ENCODE measurements around the gene MYO1D. TPM values are rescaled to one million over a fixed set of nuclear protein-coding genes. Genes with fewer than 3 reads are reported as not detected.
A peak's percentile ranks its signal among the peaks of the same experiment; 100 is the strongest.

MYO1D gene
- total RNA-seq, 1 experiment from 2014 or later: 57.2 TPM

- no peak for TF ChIP-seq CTCF (IDR thresholded peaks at IDR 0.05; ENCODE audit: unreplicated experiment)
- Mint-ChIP-seq H3K9me3 (ENCODE audit: low read depth, unreplicated experiment) (no peaks in the 10 kb centered on the region), H3K4me1 (ENCODE audit: low read depth, unreplicated experiment) (peaks cover 20% of the 10 kb centered on the region), H3K27ac (ENCODE audit: unreplicated experiment) (peak overlapping the region; percentile 48), H3K27me3 (ENCODE audit: unreplicated experiment) (no peaks in the 10 kb centered on the region), H3K36me3 (ENCODE audit: insufficient read depth, unreplicated experiment) (peaks cover 64% of the 10 kb centered on the region), H3K4me3 (ENCODE audit: low read depth, unreplicated experiment) (peak overlapping the region; percentile 89)
- intact Hi-C loops (cut with micrococcal nuclease; ENCODE audit: unreplicated experiment): no loop called here
- BruUV-seq (replicated peaks): TSS peak; percentile 46
- CTCF ChIA-PET: interaction anchor here (0.6 to 3.5 kb wide), 3 partner anchors 18 to 54 kb away, joined by 3 to 22 read pairs (median 4); partner anchors contain the start of gene CDK5R1
- no peak for DNase-seq
Measured at GRCh38 chr17:32445497-32445896, 431.4 kb downstream of the MYO1D start.

- intact Hi-C loops (cut with micrococcal nuclease; ENCODE audit: unreplicated experiment): no loop called here
- TF ChIP-seq CTCF (IDR thresholded peaks at IDR 0.05; ENCODE audit: unreplicated experiment): no peak
Measured at GRCh38 chr17:32445074-32445415, 431.9 kb downstream of the MYO1D start.

GRCh38 chr17:32444301-32445073, 432.4 kb downstream of the MYO1D start, which contains the start of gene PSMD11:
Gene PSMD11, plus strand, starts transcription at chr17:32444510. Its CDS starts 14 bp downstream, at chr17:32444524.
- peaks cover 54% of the 10 kb centered on the region for H3K36me3 Mint-ChIP-seq (ENCODE audit: insufficient read depth, unreplicated experiment)
- peak within 1 kb of the TSS; percentile 89 for H3K4me3 Mint-ChIP-seq (ENCODE audit: low read depth, unreplicated experiment)
- H3K9me3 Mint-ChIP-seq (ENCODE audit: low read depth, unreplicated experiment): no peaks in the 10 kb centered on the region
- CTCF ChIA-PET: interaction anchor here (0.6 to 3.5 kb wide), 11 partner anchors 11 to 157 kb away, joined by 3 to 22 read pairs (median 4); partner anchors contain the start of gene CDK5R1
- peaks cover 20% of the 10 kb centered on the region for H3K4me1 Mint-ChIP-seq (ENCODE audit: low read depth, unreplicated experiment)
- TF ChIP-seq CTCF (IDR thresholded peaks at IDR 0.05; ENCODE audit: unreplicated experiment): peak; percentile 96
- BruUV-seq (replicated peaks): TSS peak; percentile 98
- intact Hi-C loops (cut with micrococcal nuclease; ENCODE audit: unreplicated experiment): no loop called here
- peak; percentile 99 for DNase-seq
- no peaks in the 10 kb centered on the region for H3K27me3 Mint-ChIP-seq (ENCODE audit: unreplicated experiment)
- peak within 1 kb of the TSS; percentile 48 for H3K27ac Mint-ChIP-seq (ENCODE audit: unreplicated experiment)

More at GRCh38 chr17:32445074-32445415, 431.9 kb downstream of the MYO1D start:
- Mint-ChIP-seq H3K36me3 (ENCODE audit: insufficient read depth, unreplicated experiment) (peaks cover 59% of the 10 kb centered on the region), H3K4me1 (ENCODE audit: low read depth, unreplicated experiment) (peaks cover 20% of the 10 kb centered on the region), H3K4me3 (ENCODE audit: low read depth, unreplicated experiment) (peak overlapping the region; percentile 89), H3K27ac (ENCODE audit: unreplicated experiment) (peak overlapping the region; percentile 48), H3K27me3 (ENCODE audit: unreplicated experiment) (no peaks in the 10 kb centered on the region), H3K9me3 (ENCODE audit: low read depth, unreplicated experiment) (no peaks in the 10 kb centered on the region)
- CTCF ChIA-PET: interaction anchor here (0.6 to 3.5 kb wide), 4 partner anchors 15 to 53 kb away, joined by 3 to 22 read pairs (median 4); partner anchors contain the start of gene CDK5R1
- BruUV-seq (replicated peaks): no TSS peak
- peak; percentile 44 for DNase-seq

GRCh38 chr17:32443827-32444300, 433.1 kb downstream of the MYO1D start:
- no peak for DNase-seq
- Mint-ChIP-seq H3K9me3 (ENCODE audit: low read depth, unreplicated experiment) (no peaks in the 10 kb centered on the region), H3K4me1 (ENCODE audit: low read depth, unreplicated experiment) (peaks cover 20% of the 10 kb centered on the region), H3K27me3 (ENCODE audit: unreplicated experiment) (no peaks in the 10 kb centered on the region), H3K4me3 (ENCODE audit: low read depth, unreplicated experiment) (peak overlapping the region; percentile 89), H3K27ac (ENCODE audit: unreplicated experiment) (peak overlapping the region; percentile 48), H3K36me3 (ENCODE audit: insufficient read depth, unreplicated experiment) (peaks cover 47% of the 10 kb centered on the region)
- intact Hi-C loops (cut with micrococcal nuclease; ENCODE audit: unreplicated experiment): no loop called here
- no peak for TF ChIP-seq CTCF (IDR thresholded peaks at IDR 0.05; ENCODE audit: unreplicated experiment)
- CTCF ChIA-PET: interaction anchor here (0.7 to 3.5 kb wide), 9 partner anchors 10 to 103 kb away, joined by 3 to 22 read pairs (median 4); partner anchors contain the start of gene CDK5R1
- BruUV-seq (replicated peaks): no TSS peak

Other genes with a start within 250 kb of the MYO1D start
- 1.9 and 2.1 TPM in 2 replicates for gene TMEM98, start 51.0 kb upstream of the MYO1D start, total RNA-seq (2022)
- gene SPACA3, start 114.7 kb upstream of the MYO1D start, total RNA-seq (2022): not detected in 2 replicates